Sigmoid colon (tissue), 7 donors: ENCODE data around the gene MCC. TPM values are rescaled to one million over a fixed set of nuclear protein-coding genes. Genes with fewer than 3 reads are reported as not detected.

Experiments
- DNase-seq: peaks from one replicate; pipeline ENCODE4 v3.0.0-alpha.2; 2019
- H3K27ac ChIP-seq, 4 donors: fragments of 200-600 bp; sonication (generic); one replicate each; pipeline ENCODE4 v1.5.1; 2016 to 2019; ENCODE audit warnings: mild to moderate bottlenecking in 1 of 4
- H3K27me3 ChIP-seq, 3 donors: fragments of 200-600 bp; sonication (generic); one replicate each; pipeline ENCODE4 v1.5.1; 2019; ENCODE audit warnings: mild to moderate bottlenecking in 1 of 3
- H3K36me3 ChIP-seq, 4 donors: fragments of 200-600 bp; sonication (generic); one replicate each; pipeline ENCODE4 v1.5.1; 2016 to 2019
- H3K4me1 ChIP-seq, 4 donors: fragments of 200-600 bp; sonication (generic); one replicate each; pipeline ENCODE4 v1.5.1; 2017 to 2019
- H3K4me3 ChIP-seq, 4 donors: fragments of 200-600 bp; sonication (generic); one replicate each; pipeline ENCODE4 v1.5.1; 2017 to 2019; ENCODE audit warnings: mild to moderate bottlenecking in 2 of 4, moderate library complexity in 1 of 4
- H3K9me3 ChIP-seq, 4 donors: fragments of 200-600 bp in 3 of 4; sonication (generic) in 3 of 4; one replicate each; pipeline versions ENCODE4 v1.5.1 to v1.6.1; 2013 to 2019
- CTCF ChIP-seq, 4 experiments: fragments of 450-650 bp in 3 of 4; fragments of 200-600 bp in 1 of 4; IDR thresholded peaks; one replicate each; pipeline ENCODE4 v1.5.1; 2016 to 2019; ENCODE audit warnings: antibody characterized with exemption in 4 of 4, mild to moderate bottlenecking in 3 of 4, moderate library complexity in 2 of 4
- EP300 ChIP-seq, 4 donors: sonication (generic); formaldehyde crosslinking; IDR thresholded peaks; one replicate each; pipeline ENCODE4 v1.6.1; 2017; ENCODE audit warnings: antibody characterized with exemption in 4 of 4
- POLR2A ChIP-seq, 2 donors: fragments of 450-650 bp; IDR thresholded peaks; one replicate each; pipeline ENCODE4 v1.6.1; 2016; ENCODE audit warnings: antibody characterized with exemption in 2 of 2, mild to moderate bottlenecking in 2 of 2, moderate library complexity in 2 of 2
- POLR2AphosphoS5 ChIP-seq, 4 donors: sonication (generic); formaldehyde crosslinking; IDR thresholded peaks; one replicate each; pipeline ENCODE4 v1.6.1; 2017; ENCODE audit warnings: antibody characterized with exemption in 4 of 4
- WGBS, 2 donors: extraction: QIAGEN DNeasy Blood & Tissue Kit; methylation state at CpG; one replicate each; pipeline ENCODE4 v1.1.7; 2013; 5-methylcytosine and 5-hydroxymethylcytosine counted together
- intact Hi-C: fragments of 100-400 bp; cut with DNase I; formaldehyde crosslinking; loops from one replicate; pipeline ENCODE4 v1.15.1; 2023
- polyA plus RNA-seq, 3 donors: library from polyadenylated mRNA; stranded (reverse); fragments of 200-250 nt; gene quantifications; one replicate each; pipeline ENCODE4 v1.2.3, GENCODE V29; 2013
- total RNA-seq, 4 donors: library from RNA; depleted of rRNA; stranded (reverse); fragments of >200 nt; gene quantifications; one replicate each; pipeline ENCODE4 v1.1.0, GENCODE V29; 2016
- donor health status: healthy with polysubstance abuse.
- donor health status: Bipolar disorder and iron deficiency.
- donor health status: healthy.

MCC gene
- total and polyA plus RNA-seq, 7 donors, result 0.69 to 14.0 (median 9.1) TPM

DNA sequence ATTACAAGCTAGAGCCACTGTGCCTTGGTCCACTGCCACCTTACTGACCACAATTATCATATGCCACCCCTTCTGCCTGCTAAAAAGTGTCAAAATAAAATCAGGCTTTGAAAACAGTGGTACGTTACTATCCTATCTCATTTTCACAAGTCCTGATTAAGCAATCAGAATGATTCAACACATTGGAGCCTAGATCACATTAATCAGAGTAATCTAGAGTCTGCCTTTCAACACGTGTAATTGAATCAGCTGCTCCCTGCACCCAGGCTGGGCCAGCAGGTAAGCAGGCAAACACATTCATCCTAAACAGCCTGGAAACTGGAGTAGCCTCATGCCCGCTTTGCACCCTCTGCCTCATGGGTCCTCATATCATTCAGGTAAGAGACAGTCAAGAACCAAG lies 325.5 kb downstream of the MCC start:
- intact Hi-C loops, result no loop called here
- H3K27me3 ChIP-seq, result no peaks in the 10 kb centered on the region
- H3K4me1 ChIP-seq, result no peaks in the 10 kb centered on the region
- H3K27ac ChIP-seq, result no peak overlapping the region
- H3K36me3 ChIP-seq, result no peaks in the 10 kb centered on the region
- no peak overlapping the region for H3K4me3 ChIP-seq
- WGBS, 2 donors, result 56 to 73% methylated on average over 3 of the region's 3 CpGs
- DNase-seq, result no peak
- H3K9me3 ChIP-seq, result no peaks in the 10 kb centered on the region
- TF ChIP-seq CTCF (IDR thresholded peaks at IDR 0.05) (no peak), POLR2AphosphoS5 (IDR thresholded peaks at IDR 0.05) (peak in 2 of 4 donors; percentile 15 to 26)

DNA sequence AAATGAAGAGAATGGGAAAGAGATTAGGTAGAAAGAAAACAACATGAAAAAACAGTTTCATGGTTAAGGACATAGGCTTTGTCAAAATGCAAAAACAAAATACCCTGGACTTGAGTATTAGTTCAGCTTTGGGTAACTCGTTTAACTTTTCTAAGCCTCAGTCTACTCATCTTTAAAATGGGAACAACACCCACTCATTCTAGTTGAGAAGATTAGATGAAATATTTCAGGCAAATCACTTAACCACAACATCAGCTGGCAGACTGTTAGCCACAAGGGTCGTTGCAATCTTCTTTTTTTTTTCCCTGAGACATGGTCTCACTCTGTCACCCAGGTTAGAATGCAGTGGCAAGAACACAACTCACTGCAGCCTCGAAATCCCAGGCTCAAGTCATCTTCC lies 326.0 kb downstream of the MCC start:
- H3K4me3 ChIP-seq, result no peak overlapping the region
- H3K36me3 ChIP-seq, result no peaks in the 10 kb centered on the region
- DNase-seq, result no peak
- intact Hi-C loops, result no loop called here
- H3K9me3 ChIP-seq, result no peaks in the 10 kb centered on the region
- TF ChIP-seq POLR2A (IDR thresholded peaks at IDR 0.05) (no peak), EP300 (IDR thresholded peaks at IDR 0.05) (no peak), POLR2AphosphoS5 (IDR thresholded peaks at IDR 0.05) (no peak), CTCF (IDR thresholded peaks at IDR 0.05) (no peak)
- H3K27ac ChIP-seq, result no peak overlapping the region
- H3K27me3 ChIP-seq, result no peaks in the 10 kb centered on the region
- no peaks in the 10 kb centered on the region for H3K4me1 ChIP-seq
- WGBS, 2 donors, result 43 to 58% methylated on average over 3 of the region's 3 CpGs

- no peak overlapping the region for H3K27ac ChIP-seq
- no peaks in the 10 kb centered on the region for H3K4me1 ChIP-seq
- no peaks in the 10 kb centered on the region for H3K27me3 ChIP-seq
- intact Hi-C loops, result no loop called here
- no peaks in the 10 kb centered on the region for H3K36me3 ChIP-seq
- WGBS, 2 donors, result 83 to 85% methylated on average over 6 of the region's 6 CpGs
- H3K9me3 ChIP-seq, result no peaks in the 10 kb centered on the region
- TF ChIP-seq POLR2A (IDR thresholded peaks at IDR 0.05) (no peak), POLR2AphosphoS5 (IDR thresholded peaks at IDR 0.05) (no peak), CTCF (IDR thresholded peaks at IDR 0.05) (no peak), EP300 (IDR thresholded peaks at IDR 0.05) (no peak)
- DNase-seq, result no peak
- H3K4me3 ChIP-seq, result no peak overlapping the region
Measured at GRCh38 chr5:113161806-113162205, 326.4 kb downstream of the MCC start.

- Histone ChIP-seq H3K27me3 (no peaks in the 10 kb centered on the region), H3K4me1 (no peaks in the 10 kb centered on the region), H3K9me3 (no peaks in the 10 kb centered on the region), H3K27ac (no peak overlapping the region), H3K36me3 (no peaks in the 10 kb centered on the region), H3K4me3 (no peak overlapping the region)
- WGBS, 2 donors, result 91% methylated on average over 4 of the region's 4 CpGs
- no peak for DNase-seq
- intact Hi-C loops, result no loop called here
- no peak for TF ChIP-seq POLR2AphosphoS5 (IDR thresholded peaks at IDR 0.05)
- TF ChIP-seq CTCF (IDR thresholded peaks at IDR 0.05), result no peak
- no peak for TF ChIP-seq POLR2A (IDR thresholded peaks at IDR 0.05)
- no peak for TF ChIP-seq EP300 (IDR thresholded peaks at IDR 0.05)
Measured at GRCh38 chr5:113157886-113158285, 330.4 kb downstream of the MCC start.

- DNase-seq, result no peak
- no peaks in the 10 kb centered on the region for H3K27me3 ChIP-seq
- 67 to 77% methylated on average over 5 of the region's 5 CpGs for WGBS, 2 donors
- H3K4me1 ChIP-seq, result no peaks in the 10 kb centered on the region
- TF ChIP-seq POLR2A (IDR thresholded peaks at IDR 0.05), result no peak
- TF ChIP-seq POLR2AphosphoS5 (IDR thresholded peaks at IDR 0.05), result no peak
- no peak for TF ChIP-seq CTCF (IDR thresholded peaks at IDR 0.05)
- TF ChIP-seq EP300 (IDR thresholded peaks at IDR 0.05), result no peak
- no peaks in the 10 kb centered on the region for H3K36me3 ChIP-seq
- H3K27ac ChIP-seq, result no peak overlapping the region
- H3K9me3 ChIP-seq, result no peaks in the 10 kb centered on the region
- intact Hi-C loops, result no loop called here
- no peak overlapping the region for H3K4me3 ChIP-seq
Measured at GRCh38 chr5:113156271-113156877, 331.9 kb downstream of the MCC start.
